ENCODE measurements around the gene PLXNB3. TPM values are rescaled to one million over a fixed set of nuclear protein-coding genes. Genes with fewer than 3 reads are reported as not detected.
"Not testable (repeated sequence)": the region's sequence is repeated elsewhere in the genome, so short reads cannot be mapped to it uniquely, and the experiment has no call there.

The PLXNB3 gene
- polyA plus RNA-seq (ENCODE audit: insufficient read length), result 1.9 TPM

- no peak for DNase-seq
Measured at GRCh38 chrX:153763989-153764755, at the start of gene PLXNB3. Gene PLXNB3 (plus strand): TSS chrX:153764249. CDS start chrX:153765536, 1,287 bp downstream.

- DNase-seq, result no peak
Measured at GRCh38 chrX:153714256-153714655, 49.8 kb upstream of the PLXNB3 start.

- no peak for DNase-seq
Measured at GRCh38 chrX:153717445-153717844, 46.6 kb upstream of the PLXNB3 start.

- no peak for DNase-seq
Measured at GRCh38 chrX:153719238-153719637, 44.8 kb upstream of the PLXNB3 start.

GRCh38 chrX:153719701-153720100 lies 44.3 kb upstream of the PLXNB3 start:
- DNase-seq, result no peak

GRCh38 chrX:153722704-153723350 lies 41.2 kb upstream of the PLXNB3 start:
- no peak for DNase-seq

- peak; percentile 19 for DNase-seq
Measured at GRCh38 chrX:153723351-153724251, 40.4 kb upstream of the PLXNB3 start.

GRCh38 chrX:153724252-153725038 lies 39.6 kb upstream of the PLXNB3 start, which contains the start of the genes ABCD1 and BCAP31:
Gene ABCD1 (plus strand): TSS chrX:153724856. CDS start chrX:153725267, 411 bp downstream.
Gene BCAP31 (minus strand): TSS chrX:153724387. CDS start chrX:153723244, 1,143 bp downstream.
- peak; percentile 88 for DNase-seq

GRCh38 chrX:153725039-153725831 lies 38.8 kb upstream of the PLXNB3 start:
- peak; percentile 16 for DNase-seq

GRCh38 chrX:153725832-153726285 lies 38.2 kb upstream of the PLXNB3 start:
- DNase-seq, result no peak

- peak; percentile 49 for DNase-seq
Measured at GRCh38 chrX:153726286-153727122, 37.5 kb upstream of the PLXNB3 start.

- DNase-seq, result peak; percentile 24
Measured at GRCh38 chrX:153727123-153727931, 36.7 kb upstream of the PLXNB3 start.

- no peak for DNase-seq
Measured at GRCh38 chrX:153728095-153728494, 36.0 kb upstream of the PLXNB3 start.

- DNase-seq, result no peak
Measured at GRCh38 chrX:153728951-153729631, 35.0 kb upstream of the PLXNB3 start.

- DNase-seq, result not testable (repeated sequence)
Measured at GRCh38 chrX:153730115-153730514, 33.9 kb upstream of the PLXNB3 start.

GRCh38 chrX:153731117-153731844 lies 32.8 kb upstream of the PLXNB3 start:
- DNase-seq, result no peak

- DNase-seq, result no peak
Measured at GRCh38 chrX:153731845-153732215, 32.2 kb upstream of the PLXNB3 start.

GRCh38 chrX:153732401-153732800 lies 31.6 kb upstream of the PLXNB3 start:
- DNase-seq, result no peak
